Tibial nerve (tissue), 4 donors: ENCODE measurements around the gene MED14. TPM values are rescaled to one million over a fixed set of nuclear protein-coding genes. Genes with fewer than 3 reads are reported as not detected.

Experiments
- DNase-seq, 2 donors: peaks; one replicate each; pipeline ENCODE4 v3.0.0-alpha.2; 2019; ENCODE audit warnings: low spot score in 2 of 2
- H3K27ac ChIP-seq, 4 donors: fragments of 200-600 bp; sonication (generic) in 3 of 4; one replicate each; pipeline ENCODE4 v1.5.1; 2017 to 2019; ENCODE audit warnings: mild to moderate bottlenecking in 1 of 4
- H3K27me3 ChIP-seq, 2 donors: fragments of 200-600 bp; sonication (generic) in 1 of 2; one replicate each; pipeline versions ENCODE4 v1.5.1 to v1.6.0; 2017 to 2019
- H3K36me3 ChIP-seq, 3 donors: fragments of 200-600 bp; sonication (generic); one replicate each; pipeline ENCODE4 v1.5.1; 2018 to 2019
- H3K4me1 ChIP-seq, 4 donors: fragments of 200-600 bp; sonication (generic) in 3 of 4; one replicate each; pipeline ENCODE4 v1.5.1; 2017 to 2019
- H3K4me3 ChIP-seq, 4 donors: fragments of 200-600 bp; sonication (generic) in 3 of 4; one replicate each; pipeline ENCODE4 v1.5.1; 2017 to 2019; ENCODE audit warnings: mild to moderate bottlenecking in 1 of 4, moderate library complexity in 1 of 4
- H3K9me3 ChIP-seq, 4 donors: fragments of 200-600 bp; sonication (generic) in 3 of 4; one replicate each; pipeline ENCODE4 v1.5.1; 2017 to 2019
- EP300 ChIP-seq, 2 donors: sonication (generic); formaldehyde crosslinking; IDR thresholded peaks; one replicate each; pipeline ENCODE4 v1.6.1; 2017; ENCODE audit warnings: antibody characterized with exemption in 2 of 2, mild to moderate bottlenecking in 1 of 2
- POLR2A ChIP-seq, 2 donors: fragments of 450-650 bp; IDR thresholded peaks; one replicate each; pipeline ENCODE4 v1.6.1; 2017; ENCODE audit warnings: antibody characterized with exemption in 2 of 2, mild to moderate bottlenecking in 2 of 2, moderate library complexity in 2 of 2
- WGBS, 2 donors: methylation state at CpG; one replicate each; pipeline ENCODE4 v1.1.5; 2018; 5-methylcytosine and 5-hydroxymethylcytosine counted together
- total RNA-seq, 4 donors: library from RNA; depleted of rRNA; stranded (reverse); fragments of >200 nt; gene quantifications; one replicate each; pipeline ENCODE4 v1.1.0, GENCODE V29; 2016
- TF ChIP-seq, protein P1 (sequence below), 5 experiments: fragments of 200-600 bp in 3 of 5; fragments of 450-650 bp in 2 of 5; sonication (generic) in 3 of 5; IDR thresholded peaks; one replicate each; pipeline ENCODE4 v1.5.1; 2016 to 2019; ENCODE audit warnings: antibody characterized with exemption in 5 of 5, mild to moderate bottlenecking in 3 of 5, moderate library complexity in 2 of 5

MED14 gene
- total RNA-seq, 4 donors from 2014 or later: 32.7 to 58.2 (median 40.8) TPM

GRCh38 chrX:40617566-40617965 is 117.8 kb downstream of the MED14 start:
- DNase-seq: no peak
- 66 to 73% methylated on average over 6 to 7 of the region's 7 CpGs for WGBS, 2 donors
- no peak overlapping the region for H3K4me3 ChIP-seq

GRCh38 chrX:40615976-40616375 is 119.4 kb downstream of the MED14 start:
- H3K4me1 ChIP-seq: no peaks in the 10 kb centered on the region
- no peak overlapping the region for H3K4me3 ChIP-seq
- TF ChIP-seq EP300 (IDR thresholded peaks at IDR 0.05) (no peak), POLR2A (IDR thresholded peaks at IDR 0.05) (no peak)
- TF ChIP-seq, protein P1, sequence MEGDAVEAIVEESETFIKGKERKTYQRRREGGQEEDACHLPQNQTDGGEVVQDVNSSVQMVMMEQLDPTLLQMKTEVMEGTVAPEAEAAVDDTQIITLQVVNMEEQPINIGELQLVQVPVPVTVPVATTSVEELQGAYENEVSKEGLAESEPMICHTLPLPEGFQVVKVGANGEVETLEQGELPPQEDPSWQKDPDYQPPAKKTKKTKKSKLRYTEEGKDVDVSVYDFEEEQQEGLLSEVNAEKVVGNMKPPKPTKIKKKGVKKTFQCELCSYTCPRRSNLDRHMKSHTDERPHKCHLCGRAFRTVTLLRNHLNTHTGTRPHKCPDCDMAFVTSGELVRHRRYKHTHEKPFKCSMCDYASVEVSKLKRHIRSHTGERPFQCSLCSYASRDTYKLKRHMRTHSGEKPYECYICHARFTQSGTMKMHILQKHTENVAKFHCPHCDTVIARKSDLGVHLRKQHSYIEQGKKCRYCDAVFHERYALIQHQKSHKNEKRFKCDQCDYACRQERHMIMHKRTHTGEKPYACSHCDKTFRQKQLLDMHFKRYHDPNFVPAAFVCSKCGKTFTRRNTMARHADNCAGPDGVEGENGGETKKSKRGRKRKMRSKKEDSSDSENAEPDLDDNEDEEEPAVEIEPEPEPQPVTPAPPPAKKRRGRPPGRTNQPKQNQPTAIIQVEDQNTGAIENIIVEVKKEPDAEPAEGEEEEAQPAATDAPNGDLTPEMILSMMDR (IDR thresholded peaks at IDR 0.05): no peak
- peaks cover 0 to 15% of the 10 kb centered on the region in 2 donors for H3K27me3 ChIP-seq
- H3K36me3 ChIP-seq: no peaks in the 10 kb centered on the region
- no peak overlapping the region for H3K27ac ChIP-seq
- 78 to 81% methylated on average over 9 of the region's 9 CpGs for WGBS, 2 donors
- no peak for DNase-seq
- no peaks in the 10 kb centered on the region for H3K9me3 ChIP-seq

More at GRCh38 chrX:40617566-40617965, 117.8 kb downstream of the MED14 start:
- peaks cover 0 to 15% of the 10 kb centered on the region in 2 donors for H3K27me3 ChIP-seq
- H3K4me1 ChIP-seq: no peaks in the 10 kb centered on the region
- no peaks in the 10 kb centered on the region for H3K36me3 ChIP-seq
- TF ChIP-seq POLR2A (IDR thresholded peaks at IDR 0.05): no peak
- TF ChIP-seq, protein P1 (IDR thresholded peaks at IDR 0.05): no peak
- no peak for TF ChIP-seq EP300 (IDR thresholded peaks at IDR 0.05)
- no peaks in the 10 kb centered on the region for H3K9me3 ChIP-seq
- no peak overlapping the region for H3K27ac ChIP-seq

DNA sequence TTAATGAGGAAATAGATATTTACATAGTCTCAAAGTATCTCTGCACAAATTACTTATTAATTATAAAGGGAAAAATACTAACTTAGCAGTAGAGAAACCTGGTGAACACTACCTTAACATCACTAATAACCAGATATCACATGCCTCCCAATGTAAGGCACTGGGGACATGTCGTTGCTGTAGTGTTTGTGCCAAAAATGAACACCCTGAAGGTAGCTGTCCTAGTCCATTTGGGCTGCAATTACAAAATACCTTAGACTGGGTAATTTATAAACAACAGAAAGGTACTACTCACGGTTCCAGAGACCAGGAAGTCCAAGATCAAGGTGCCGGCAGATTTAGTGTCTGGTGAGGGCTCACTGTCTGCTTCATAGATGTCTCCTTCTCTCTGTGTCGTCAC is 122.8 kb downstream of the MED14 start:
- Histone ChIP-seq H3K27me3 (peaks cover 0 to 13% of the 10 kb centered on the region in 2 donors), H3K9me3 (no peaks in the 10 kb centered on the region), H3K36me3 (no peaks in the 10 kb centered on the region), H3K4me1 (no peaks in the 10 kb centered on the region), H3K4me3 (no peak overlapping the region), H3K27ac (no peak overlapping the region)
- DNase-seq: no peak
- 60 to 67% methylated on average over 4 of the region's 4 CpGs for WGBS, 2 donors
- TF ChIP-seq, protein P1 (IDR thresholded peaks at IDR 0.05): no peak
- TF ChIP-seq EP300 (IDR thresholded peaks at IDR 0.05): no peak
- no peak for TF ChIP-seq POLR2A (IDR thresholded peaks at IDR 0.05)

- WGBS, 2 donors: 70 to 78% methylated on average over 3 of the region's 3 CpGs
- no peak for DNase-seq
- Histone ChIP-seq H3K4me1 (no peaks in the 10 kb centered on the region), H3K27ac (no peak overlapping the region), H3K27me3 (peaks cover 0 to 23% of the 10 kb centered on the region in 2 donors), H3K9me3 (no peaks in the 10 kb centered on the region), H3K4me3 (no peak overlapping the region), H3K36me3 (peaks cover 0 to 20% (median 0%) of the 10 kb centered on the region in 3 donors)
- TF ChIP-seq EP300 (IDR thresholded peaks at IDR 0.05): no peak
- TF ChIP-seq, protein P1 (IDR thresholded peaks at IDR 0.05): no peak
- TF ChIP-seq POLR2A (IDR thresholded peaks at IDR 0.05): no peak
These were observed 128.0 kb downstream of the MED14 start for GRCh38 chrX:40607381-40607780.

GRCh38 chrX:40603446-40603845 is 131.9 kb downstream of the MED14 start:
- Histone ChIP-seq H3K9me3 (no peaks in the 10 kb centered on the region), H3K4me1 (no peaks in the 10 kb centered on the region), H3K27ac (no peak overlapping the region), H3K36me3 (peaks cover 0 to 52% (median 0%) of the 10 kb centered on the region in 3 donors), H3K4me3 (no peak overlapping the region), H3K27me3 (peaks cover 0 to 21% of the 10 kb centered on the region in 2 donors)
- WGBS, 2 donors: 89 to 96% methylated on average over 6 of the region's 6 CpGs
- no peak for DNase-seq
- TF ChIP-seq, protein P1 (IDR thresholded peaks at IDR 0.05): no peak
- TF ChIP-seq POLR2A (IDR thresholded peaks at IDR 0.05) (no peak), EP300 (IDR thresholded peaks at IDR 0.05) (no peak)

Other genes starting within 250 kb of the MED14 start
- 100 to 1,000 TPM in 1 of 4 donors, 10 to 100 TPM in 3; 86.4 to 106 (median 89.5) TPM for gene ATP6AP2, start 154.6 kb downstream of the MED14 start, total RNA-seq
- gene MPC1L, start 112.1 kb downstream of the MED14 start, total RNA-seq: not detected
- gene CXorf38, start 88.0 kb downstream of the MED14 start, total RNA-seq: 10 to 100 TPM; 19.0 to 24.5 (median 21.4) TPM